NCI-H345 treated with DMSO at 0.1 percent for 48 hours (cell line): ENCODE data around the gene AKR7A2.
"Not testable (repeated sequence)": the region's sequence is repeated elsewhere in the genome, so short reads cannot be mapped to it uniquely, and the experiment has no call there.

Experiments
- DNase-seq: peaks from one replicate; lab custom pipeline; 2025; ENCODE audit not compliant: unreplicated experiment; lab: John Stamatoyannopoulos, UW

Gene AKR7A2

DNA sequence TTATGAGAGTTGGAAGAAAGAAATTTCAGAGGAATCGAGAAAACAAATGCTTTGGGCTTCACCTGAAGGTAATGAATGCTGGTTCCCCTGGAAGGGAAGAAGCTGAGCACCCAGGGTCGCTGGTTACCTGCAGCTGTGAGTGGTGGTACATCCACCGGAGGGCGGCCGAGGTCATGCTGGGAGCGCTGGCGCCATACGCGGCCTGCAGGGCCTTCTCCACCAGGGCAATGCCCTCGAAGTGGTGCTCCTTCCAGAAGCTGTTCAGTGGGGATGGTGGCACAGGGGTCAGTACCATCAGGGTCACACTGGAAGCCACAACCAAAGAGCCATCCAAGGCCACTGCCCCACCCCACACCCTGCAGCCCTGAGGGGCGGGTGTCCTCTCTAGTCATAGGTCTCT, 43.5 kb downstream of the AKR7A2 start:
- no peak for DNase-seq

DNA sequence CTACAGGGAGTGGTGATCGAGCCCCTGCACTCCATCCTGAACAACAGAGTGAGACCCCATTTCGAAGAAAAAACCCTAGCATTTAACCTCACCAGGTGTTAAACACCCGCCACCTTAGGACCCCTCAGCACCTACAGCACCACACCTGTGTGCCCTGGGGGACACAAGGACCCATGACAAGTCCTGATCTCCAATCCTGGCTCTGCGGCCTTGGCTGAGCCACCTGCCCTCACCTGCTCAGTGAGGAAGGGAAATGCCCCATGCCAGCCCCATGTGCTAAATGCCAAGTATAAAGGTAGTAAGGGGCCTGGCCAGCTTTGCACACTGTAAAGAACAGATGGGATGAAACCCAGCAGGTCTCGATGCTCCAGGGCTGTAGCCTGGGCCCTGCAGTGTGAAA, 49.2 kb downstream of the AKR7A2 start:
- DNase-seq, result no peak

DNA sequence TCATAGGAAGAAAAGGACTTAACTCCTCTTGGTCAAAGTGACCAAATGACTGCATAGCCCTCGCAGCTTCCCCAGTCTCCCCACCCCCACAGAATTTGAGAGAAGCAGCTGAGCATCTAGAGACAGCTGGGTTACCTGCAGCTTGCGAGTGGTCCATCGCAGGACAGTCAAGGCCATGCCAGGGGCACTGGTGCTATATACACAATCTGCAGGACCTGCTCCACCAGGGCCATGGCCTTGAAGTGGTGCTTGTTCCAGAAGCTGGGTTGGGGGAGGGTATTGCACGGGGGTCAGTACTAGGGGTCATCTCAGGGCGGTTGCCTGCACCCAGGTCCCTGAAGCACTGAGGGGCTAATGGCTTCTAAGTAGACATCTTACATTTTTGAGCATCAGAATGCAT, 49.9 kb downstream of the AKR7A2 start:
- no peak for DNase-seq

DNA sequence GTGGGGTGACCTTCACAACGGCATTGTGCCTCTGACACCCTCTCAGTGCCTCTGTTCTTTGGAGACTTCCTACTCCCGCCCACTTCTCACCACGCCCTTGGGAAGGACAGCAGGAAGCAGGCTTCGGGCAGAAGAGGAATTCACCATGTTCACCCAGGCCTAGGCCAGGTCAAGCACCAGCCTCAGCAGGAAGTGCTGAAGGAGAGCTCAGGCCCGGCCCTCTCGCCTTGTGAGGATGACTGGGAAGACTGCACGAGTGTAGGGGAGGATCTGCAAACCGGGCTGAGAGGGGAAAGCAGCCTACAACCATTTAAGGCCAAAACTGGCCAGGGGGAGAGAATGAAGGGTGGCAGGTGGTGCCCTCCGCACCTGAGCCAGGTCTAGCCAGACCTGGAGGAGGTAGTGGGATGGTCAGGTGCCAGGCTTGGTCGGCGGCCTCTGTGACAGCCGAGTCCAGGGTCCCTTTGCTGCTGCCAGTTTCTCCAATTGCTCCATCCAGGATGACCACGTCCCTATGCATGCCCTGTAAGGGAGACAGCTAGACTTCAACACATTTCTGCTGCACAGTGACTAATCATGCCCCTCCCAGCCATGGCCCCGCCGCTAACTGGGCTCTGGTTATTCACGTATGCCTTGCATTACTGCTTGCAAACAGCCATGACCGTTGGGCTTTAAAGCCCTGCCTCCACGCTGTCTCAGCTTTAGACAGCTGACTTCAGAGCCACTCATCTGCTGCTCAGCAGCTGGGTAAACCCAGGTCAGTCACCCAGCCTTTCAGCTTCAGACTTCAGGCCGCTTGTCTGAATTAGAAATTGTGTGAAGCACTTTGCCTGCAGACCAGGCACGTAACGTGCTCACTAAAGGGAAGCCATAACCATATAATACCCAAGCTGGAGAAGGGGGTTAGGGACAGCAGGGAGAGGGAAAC, 51.5 kb downstream of the AKR7A2 start:
- DNase-seq, result no peak

DNA sequence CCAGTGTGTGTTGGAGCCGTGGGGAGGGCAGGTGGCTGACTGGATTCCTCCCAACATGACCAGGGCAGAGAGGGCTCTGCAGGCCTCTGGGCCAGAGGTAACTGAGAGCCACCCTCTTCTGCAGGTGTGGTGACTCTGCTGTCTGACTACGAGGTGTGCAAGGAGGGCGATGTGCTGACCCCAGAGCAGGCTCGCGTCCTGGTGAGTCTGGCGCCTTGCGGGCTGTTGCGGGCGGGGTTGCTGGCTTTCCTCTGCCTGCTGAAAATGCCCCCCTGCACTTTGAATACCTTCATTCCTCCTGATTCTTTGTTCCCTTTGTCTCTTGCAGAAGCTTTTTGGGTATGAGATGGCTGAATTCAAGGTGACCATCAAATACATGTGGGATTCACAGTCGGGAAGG, 53.6 kb downstream of the AKR7A2 start:
- DNase-seq, result no peak

DNA sequence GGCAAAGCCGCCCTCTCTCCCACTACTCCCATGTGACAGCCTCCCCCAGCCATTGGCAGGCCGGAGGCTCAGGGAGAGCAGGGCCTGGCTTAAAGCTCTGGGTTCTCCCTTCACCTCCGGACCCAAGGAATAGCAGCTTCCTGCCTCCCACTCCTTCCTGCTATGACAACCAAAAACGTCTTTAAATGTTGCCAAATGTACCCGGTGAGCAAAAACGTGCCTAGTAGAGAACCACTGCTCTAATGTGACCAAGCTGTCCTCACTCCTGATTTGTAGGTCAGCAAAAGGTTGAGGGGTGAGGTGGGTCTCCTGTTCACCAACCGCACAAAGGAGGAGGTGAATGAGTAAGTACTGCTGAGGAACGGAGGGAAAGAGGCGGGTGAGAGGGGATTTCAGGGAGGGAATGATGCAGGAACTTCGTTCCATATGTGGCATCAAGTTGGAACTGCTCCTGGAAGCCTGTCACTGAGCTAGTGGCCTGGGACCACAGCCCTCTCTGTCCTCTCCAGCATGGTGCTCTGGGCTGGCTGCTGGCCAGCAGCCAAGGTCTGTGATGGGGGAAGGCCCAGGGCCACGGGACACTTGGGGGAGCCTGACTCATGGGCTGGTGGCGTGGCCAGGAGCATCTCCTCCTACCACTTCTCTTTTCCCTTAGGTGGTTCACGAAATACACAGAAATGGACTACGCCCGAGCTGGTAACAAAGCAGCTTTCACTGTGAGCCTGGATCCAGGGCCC, 54.6 kb downstream of the AKR7A2 start:
- DNase-seq, result no peak

DNA sequence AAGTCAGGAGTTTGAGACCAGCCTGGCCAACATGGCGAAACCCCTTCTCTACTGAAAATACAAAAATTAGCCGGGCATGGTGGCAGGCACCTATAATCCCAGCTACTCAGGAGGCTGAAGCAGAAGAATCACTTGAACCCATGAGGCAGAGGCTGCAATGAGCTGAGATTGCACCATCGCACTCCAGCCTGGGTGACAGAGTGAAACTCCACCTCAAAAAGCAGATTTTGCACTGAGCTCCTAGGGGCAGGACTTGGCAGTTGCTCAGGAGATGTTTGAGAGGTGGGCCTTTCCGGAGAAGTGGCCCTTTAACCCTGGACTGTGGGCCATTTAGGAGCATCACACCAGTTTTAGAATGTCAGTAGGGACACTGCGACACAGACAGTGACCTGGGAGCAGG, 55.6 kb downstream of the AKR7A2 start:
- not testable (repeated sequence) for DNase-seq

DNA sequence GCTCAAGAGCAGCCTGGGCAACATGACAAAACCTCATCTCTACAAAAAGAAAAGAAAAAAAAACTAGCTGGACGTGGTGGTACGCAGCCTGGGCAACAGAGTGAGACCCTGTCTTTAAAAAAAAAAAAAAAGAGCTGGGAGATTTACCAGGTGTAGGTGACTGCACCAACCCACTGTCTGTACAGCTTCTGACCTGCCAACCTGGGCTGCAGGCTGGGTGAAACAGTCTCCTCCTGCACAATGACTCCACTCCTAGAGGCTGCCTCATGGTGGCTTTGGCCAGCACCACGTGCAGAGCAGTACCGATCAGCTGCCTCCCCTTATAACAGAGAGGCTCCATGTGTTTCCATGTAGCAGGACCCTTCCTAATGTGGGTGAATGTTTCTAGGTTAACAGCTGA, 56.7 kb downstream of the AKR7A2 start:
- no peak for DNase-seq

DNA sequence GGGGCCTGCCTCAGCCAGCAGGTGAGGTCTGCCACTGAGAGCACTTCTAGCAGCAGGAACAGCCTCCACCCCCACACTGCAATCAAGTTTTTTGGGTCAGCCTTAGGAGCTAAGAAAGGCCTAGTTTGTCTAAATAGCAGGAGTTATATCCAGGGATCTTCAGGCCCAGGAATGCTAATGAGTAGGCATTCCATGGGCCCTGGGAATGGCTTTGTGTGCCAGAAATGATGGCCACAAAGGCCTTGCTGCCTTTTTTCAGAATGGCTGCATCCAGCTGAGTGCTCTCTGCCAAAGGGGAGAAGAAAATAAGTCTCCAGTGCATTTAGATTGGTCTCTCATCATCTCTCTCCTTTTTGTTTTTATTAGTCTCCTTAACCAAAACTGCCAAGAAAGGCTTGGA, 57.5 kb downstream of the AKR7A2 start:
- no peak for DNase-seq
